PC-3 (cell line): ENCODE measurements around the gene BTBD7.

ENCODE experiments used
- EZH2 ChIP-seq: fragments of 300-600 bp; sonication (generic); IDR thresholded peaks from one replicate; pipeline ENCODE4 v1.6.1; 2017; ENCODE audit warnings: antibody characterized with exemption, mild to moderate bottlenecking, low read length; ENCODE audit not compliant: unreplicated experiment
- EZH2phosphoT487 ChIP-seq: fragments of 300-600 bp; sonication (generic); IDR thresholded peaks from 2 replicates; pipeline ENCODE4 v1.6.1; 2018; ENCODE audit warnings: mild to moderate bottlenecking, antibody characterized with exemption, low read length, borderline replicate concordance
- TF ChIP-seq, protein P1 (sequence below): fragments of 300-600 bp; sonication (generic); conservative IDR thresholded peaks from 2 replicates; pipeline ENCODE4 v1.5.1; 2017; ENCODE audit warnings: antibody characterized with exemption, low read depth, mild to moderate bottlenecking, low read length

GRCh38 chr14:93239869-93240677 lies 92.8 kb downstream of the BTBD7 start:
- TF ChIP-seq, protein P1, sequence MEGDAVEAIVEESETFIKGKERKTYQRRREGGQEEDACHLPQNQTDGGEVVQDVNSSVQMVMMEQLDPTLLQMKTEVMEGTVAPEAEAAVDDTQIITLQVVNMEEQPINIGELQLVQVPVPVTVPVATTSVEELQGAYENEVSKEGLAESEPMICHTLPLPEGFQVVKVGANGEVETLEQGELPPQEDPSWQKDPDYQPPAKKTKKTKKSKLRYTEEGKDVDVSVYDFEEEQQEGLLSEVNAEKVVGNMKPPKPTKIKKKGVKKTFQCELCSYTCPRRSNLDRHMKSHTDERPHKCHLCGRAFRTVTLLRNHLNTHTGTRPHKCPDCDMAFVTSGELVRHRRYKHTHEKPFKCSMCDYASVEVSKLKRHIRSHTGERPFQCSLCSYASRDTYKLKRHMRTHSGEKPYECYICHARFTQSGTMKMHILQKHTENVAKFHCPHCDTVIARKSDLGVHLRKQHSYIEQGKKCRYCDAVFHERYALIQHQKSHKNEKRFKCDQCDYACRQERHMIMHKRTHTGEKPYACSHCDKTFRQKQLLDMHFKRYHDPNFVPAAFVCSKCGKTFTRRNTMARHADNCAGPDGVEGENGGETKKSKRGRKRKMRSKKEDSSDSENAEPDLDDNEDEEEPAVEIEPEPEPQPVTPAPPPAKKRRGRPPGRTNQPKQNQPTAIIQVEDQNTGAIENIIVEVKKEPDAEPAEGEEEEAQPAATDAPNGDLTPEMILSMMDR: no peak
- no peak for TF ChIP-seq EZH2
- TF ChIP-seq EZH2phosphoT487: no peak
